Measurements from ENCODE around the gene SOAT2. TPM values are rescaled to one million over a fixed set of nuclear protein-coding genes. Genes with fewer than 3 reads are reported as not detected.

Gene SOAT2
- total RNA-seq, 2 donors from 2014 or later: not detected

DNA sequence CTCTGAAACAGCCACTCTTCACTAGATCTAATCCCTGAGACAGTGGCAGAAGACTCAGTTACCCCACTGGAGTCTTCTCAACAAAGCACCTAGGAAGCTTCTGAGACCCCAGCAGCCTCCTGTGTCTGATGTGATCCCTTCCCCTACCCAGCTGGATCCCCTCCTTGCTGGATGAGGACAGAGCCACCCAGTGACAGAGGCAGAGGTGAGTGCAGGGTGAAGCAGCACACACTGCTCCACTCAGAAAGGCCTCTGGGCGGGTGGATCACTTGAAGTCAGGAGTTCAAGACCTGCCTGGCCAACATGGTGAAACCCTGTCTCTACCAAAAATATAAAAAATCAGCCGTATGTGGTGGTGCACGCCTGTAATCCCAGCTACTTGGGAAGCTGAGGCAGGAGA, 26.8 kb upstream of the SOAT2 start:
- no peak overlapping the region for H3K4me3 ChIP-seq
- TF ChIP-seq, protein P1, sequence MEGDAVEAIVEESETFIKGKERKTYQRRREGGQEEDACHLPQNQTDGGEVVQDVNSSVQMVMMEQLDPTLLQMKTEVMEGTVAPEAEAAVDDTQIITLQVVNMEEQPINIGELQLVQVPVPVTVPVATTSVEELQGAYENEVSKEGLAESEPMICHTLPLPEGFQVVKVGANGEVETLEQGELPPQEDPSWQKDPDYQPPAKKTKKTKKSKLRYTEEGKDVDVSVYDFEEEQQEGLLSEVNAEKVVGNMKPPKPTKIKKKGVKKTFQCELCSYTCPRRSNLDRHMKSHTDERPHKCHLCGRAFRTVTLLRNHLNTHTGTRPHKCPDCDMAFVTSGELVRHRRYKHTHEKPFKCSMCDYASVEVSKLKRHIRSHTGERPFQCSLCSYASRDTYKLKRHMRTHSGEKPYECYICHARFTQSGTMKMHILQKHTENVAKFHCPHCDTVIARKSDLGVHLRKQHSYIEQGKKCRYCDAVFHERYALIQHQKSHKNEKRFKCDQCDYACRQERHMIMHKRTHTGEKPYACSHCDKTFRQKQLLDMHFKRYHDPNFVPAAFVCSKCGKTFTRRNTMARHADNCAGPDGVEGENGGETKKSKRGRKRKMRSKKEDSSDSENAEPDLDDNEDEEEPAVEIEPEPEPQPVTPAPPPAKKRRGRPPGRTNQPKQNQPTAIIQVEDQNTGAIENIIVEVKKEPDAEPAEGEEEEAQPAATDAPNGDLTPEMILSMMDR (IDR thresholded peaks at IDR 0.05): no peak
- no peaks in the 10 kb centered on the region for H3K9me3 ChIP-seq
- no peak for DNase-seq (ENCODE audit: low spot score)
- peaks cover 33% of the 10 kb centered on the region for H3K36me3 ChIP-seq
- no peak overlapping the region for H3K27ac ChIP-seq
- no peaks in the 10 kb centered on the region for H3K27me3 ChIP-seq
- H3K4me1 ChIP-seq: peaks cover 0 to 56% of the 10 kb centered on the region in 2 donors

DNA sequence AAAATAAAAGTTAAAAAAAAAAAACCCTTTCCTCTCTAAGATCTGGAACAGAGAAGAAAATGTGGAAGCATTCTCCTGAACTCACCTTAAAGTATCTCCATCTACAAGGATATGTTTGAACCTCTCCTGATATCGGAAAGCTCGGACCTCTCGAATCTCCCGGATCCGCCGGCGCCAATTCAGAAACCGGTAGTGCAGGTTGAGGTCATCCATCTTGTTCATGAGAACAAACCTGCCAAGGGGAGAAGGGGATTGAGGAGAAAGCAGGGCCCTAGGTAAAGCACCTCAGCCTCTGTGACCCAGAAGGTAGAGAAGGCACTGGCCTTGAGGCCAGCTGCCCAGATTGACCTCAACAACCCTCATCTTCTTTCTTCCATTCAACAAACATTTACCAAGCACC, 26.3 kb upstream of the SOAT2 start:
- H3K27ac ChIP-seq: no peak overlapping the region
- H3K4me1 ChIP-seq: peaks cover 0 to 50% of the 10 kb centered on the region in 2 donors
- no peak overlapping the region for H3K4me3 ChIP-seq
- no peaks in the 10 kb centered on the region for H3K27me3 ChIP-seq
- H3K9me3 ChIP-seq: no peaks in the 10 kb centered on the region
- H3K36me3 ChIP-seq: peaks cover 33% of the 10 kb centered on the region
- TF ChIP-seq, protein P1 (IDR thresholded peaks at IDR 0.05): no peak
- no peak for DNase-seq (ENCODE audit: low spot score)

DNA sequence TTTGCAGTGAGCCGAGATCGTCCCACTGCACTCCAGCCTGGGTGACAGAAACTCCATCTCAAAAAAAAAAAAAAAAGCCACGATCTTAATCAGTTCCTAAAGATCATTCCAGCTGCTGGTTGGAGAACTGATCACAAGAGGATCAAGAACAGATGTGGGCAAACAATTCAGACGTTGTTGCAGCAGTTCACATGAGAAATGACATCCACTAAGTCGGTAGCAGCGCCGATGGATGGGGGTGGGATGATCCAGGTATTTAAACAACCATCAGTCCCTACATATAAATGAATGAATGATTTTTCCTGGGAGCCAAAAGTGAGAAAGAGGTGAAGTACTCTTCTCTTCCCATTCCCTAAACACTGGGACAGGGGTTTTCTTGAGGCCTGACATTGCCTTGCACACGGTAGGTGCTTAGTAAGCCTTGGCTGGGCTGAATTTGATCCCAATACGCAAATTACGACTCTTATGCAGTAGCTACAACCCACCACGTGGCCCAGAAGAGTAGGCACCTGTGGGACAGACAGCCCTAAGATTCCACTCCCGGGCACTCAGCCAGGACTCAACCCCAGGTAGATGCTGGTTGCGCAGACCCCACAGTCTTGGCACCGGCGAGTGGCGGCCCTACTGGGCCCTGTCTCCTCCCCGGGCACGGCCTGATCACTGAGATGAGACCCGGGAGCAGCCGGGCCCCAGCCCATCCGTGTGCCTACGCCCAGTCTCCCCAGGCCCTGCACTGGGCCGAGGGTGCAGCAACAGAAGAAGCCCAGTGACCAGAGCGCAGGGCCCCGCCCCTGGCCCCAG, 24.7 kb upstream of the SOAT2 start:
- Histone ChIP-seq H3K9me3 (no peaks in the 10 kb centered on the region), H3K36me3 (peaks cover 33% of the 10 kb centered on the region), H3K4me1 (peaks cover 0 to 36% of the 10 kb centered on the region in 2 donors), H3K4me3 (peak overlapping the region; percentile 71 to 72), H3K27me3 (no peaks in the 10 kb centered on the region), H3K27ac (peak overlapping the region; percentile 92 to 94)
- TF ChIP-seq, protein P1 (IDR thresholded peaks at IDR 0.05): no peak
- no peak for DNase-seq (ENCODE audit: low spot score)

DNA sequence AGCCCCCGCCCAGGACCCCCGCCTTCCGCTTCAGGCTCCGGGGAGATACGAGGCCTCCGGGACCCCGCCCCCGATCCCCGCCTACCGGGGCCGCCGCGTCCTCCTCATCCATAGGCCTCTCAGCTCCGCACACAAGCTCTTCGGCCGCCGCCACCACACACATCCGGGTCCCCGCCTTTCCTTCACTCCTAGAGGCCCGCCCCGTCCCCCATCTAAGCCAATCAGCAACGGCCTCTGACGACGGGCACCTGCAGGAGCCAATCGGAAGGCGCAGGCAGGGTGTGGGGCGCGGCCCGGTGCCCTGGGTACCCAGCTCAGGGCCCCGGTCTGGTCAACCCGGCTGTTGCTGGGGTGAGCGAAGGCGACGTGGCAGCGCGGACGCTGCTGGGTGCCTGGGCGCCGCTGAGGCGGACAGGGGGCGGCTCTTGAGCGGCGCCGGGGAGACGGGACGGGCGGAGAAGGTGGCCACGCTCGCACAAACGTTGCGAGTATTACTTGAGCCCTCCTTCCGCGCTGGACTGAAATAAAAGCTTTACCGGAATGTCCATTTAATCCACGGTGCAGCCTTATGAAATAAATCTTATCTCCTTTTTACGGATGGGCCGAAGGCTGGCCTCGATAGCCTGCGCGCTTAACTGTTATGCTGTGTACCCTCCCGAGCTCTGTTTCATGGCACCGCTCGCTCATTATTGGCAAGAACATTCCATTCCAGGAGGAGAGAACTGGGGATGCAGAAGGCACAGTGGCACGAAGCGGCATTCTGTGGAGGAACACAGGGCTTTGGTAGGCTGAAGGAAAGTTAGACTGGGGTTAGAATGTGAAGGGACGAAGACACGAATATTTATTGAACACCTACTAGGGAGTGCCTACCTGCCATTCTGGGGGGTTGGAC, 23.8 kb upstream of the SOAT2 start, which contains the start of gene SPRYD3:
Gene SPRYD3 (minus strand): TSS at position 165 of the 892 bp plus-strand sequence. CDS start 57 bp downstream, at position 108.
- no peaks in the 10 kb centered on the region for H3K9me3 ChIP-seq
- H3K36me3 ChIP-seq: peaks cover 26% of the 10 kb centered on the region
- DNase-seq (ENCODE audit: low spot score): peak; percentile 99
- H3K4me1 ChIP-seq: peaks cover 0 to 28% of the 10 kb centered on the region in 2 donors
- H3K4me3 ChIP-seq: peak within 1 kb of the TSS; percentile 71 to 72
- H3K27me3 ChIP-seq: no peaks in the 10 kb centered on the region
- peak within 1 kb of the TSS; percentile 92 to 94 for H3K27ac ChIP-seq
- TF ChIP-seq, protein P1 (IDR thresholded peaks at IDR 0.05): no peak

DNA sequence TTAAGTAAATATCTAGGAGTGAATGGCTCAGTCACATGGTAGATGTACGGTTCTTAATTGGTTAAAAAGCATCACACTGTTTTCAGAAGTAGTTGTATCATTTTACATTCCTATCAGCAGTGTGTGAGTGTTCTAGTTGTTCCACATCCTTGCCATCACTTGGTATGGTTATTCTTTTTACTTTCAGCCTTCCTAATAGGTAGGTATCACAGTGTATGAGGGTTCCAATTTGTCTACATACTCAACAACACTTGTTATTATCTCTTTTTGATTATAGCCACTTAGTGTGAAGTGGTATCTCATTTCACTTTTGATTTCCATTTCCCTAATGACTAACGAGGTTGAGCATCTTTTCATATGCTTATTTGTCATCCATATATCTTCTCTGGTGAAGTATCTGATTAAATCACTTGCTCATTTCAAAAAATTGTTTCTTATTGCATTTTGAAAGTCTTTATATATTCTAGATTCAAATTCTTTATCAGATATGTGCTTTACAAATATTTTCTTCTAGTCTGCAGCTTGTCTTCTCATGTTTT, 20.6 kb upstream of the SOAT2 start:
- Histone ChIP-seq H3K27ac (no peak overlapping the region), H3K4me3 (no peak overlapping the region), H3K9me3 (peaks cover 0 to 4% of the 10 kb centered on the region in 2 donors), H3K4me1 (peaks cover 0 to 25% of the 10 kb centered on the region in 2 donors), H3K27me3 (no peaks in the 10 kb centered on the region), H3K36me3 (no peaks in the 10 kb centered on the region)
- no peak for DNase-seq (ENCODE audit: low spot score)
- TF ChIP-seq, protein P1 (IDR thresholded peaks at IDR 0.05): no peak

Data from right atrium auricular region (tissue), 2 donors.